ENCODE results near the gene ZNF224. TPM values are rescaled to one million over a fixed set of nuclear protein-coding genes. Genes with fewer than 3 reads are reported as not detected.
A peak's percentile ranks its signal among the peaks of the same experiment; 100 is the strongest.

Gene ZNF224
- total RNA-seq, 1 experiment from 2014 or later, result 29.3 TPM

GRCh38 chr19:44141191-44142058 lies 47.3 kb downstream of the ZNF224 start, which contains the start of gene ZNF234:
Gene ZNF234 (plus strand): TSS chr19:44141554. CDS start chr19:44144633, 3,079 bp downstream.
- Histone ChIP-seq H4K20me1 (ENCODE audit: insufficient read depth) (peaks cover 3% of the 10 kb centered on the region; the same call in 1 of the 2 replicates), H3K4me1 (replicated peaks; ENCODE audit: insufficient read depth) (peaks cover 18% of the 10 kb centered on the region; the same call in 1 of the 2 replicates), H3K27me3 (ENCODE audit: insufficient read depth, low read depth) (no peaks in the 10 kb centered on the region), H3F3A (ENCODE audit: insufficient read depth, low read depth) (no peaks in the 10 kb centered on the region), H3K9me3 (ENCODE audit: insufficient read depth, low read depth) (peaks cover 3% of the 10 kb centered on the region; the same call in 1 of the 2 replicates), H3K4me3 (peak within 1 kb of the TSS; percentile 81), H3K4me2 (peak within 1 kb of the TSS; percentile 77), H3K36me3 (ENCODE audit: low read depth) (peaks cover 15% of the 10 kb centered on the region), H3K27ac (no peak within 1 kb of the TSS), H2AFZ (peak within 1 kb of the TSS; percentile 93), H3K79me2 (ENCODE audit: low read depth) (0 out of 2 replicates have a peak, but pooled peaks cover 8% of the 10 kb centered on the region), H3K9me2 (ENCODE audit: insufficient read depth) (no peaks in the 10 kb centered on the region)
- POLR2A ChIA-PET (ENCODE audit: unreplicated experiment), result no interaction called here
- CTCF ChIA-PET, result no interaction called here
- TF ChIP-seq, protein P1, sequence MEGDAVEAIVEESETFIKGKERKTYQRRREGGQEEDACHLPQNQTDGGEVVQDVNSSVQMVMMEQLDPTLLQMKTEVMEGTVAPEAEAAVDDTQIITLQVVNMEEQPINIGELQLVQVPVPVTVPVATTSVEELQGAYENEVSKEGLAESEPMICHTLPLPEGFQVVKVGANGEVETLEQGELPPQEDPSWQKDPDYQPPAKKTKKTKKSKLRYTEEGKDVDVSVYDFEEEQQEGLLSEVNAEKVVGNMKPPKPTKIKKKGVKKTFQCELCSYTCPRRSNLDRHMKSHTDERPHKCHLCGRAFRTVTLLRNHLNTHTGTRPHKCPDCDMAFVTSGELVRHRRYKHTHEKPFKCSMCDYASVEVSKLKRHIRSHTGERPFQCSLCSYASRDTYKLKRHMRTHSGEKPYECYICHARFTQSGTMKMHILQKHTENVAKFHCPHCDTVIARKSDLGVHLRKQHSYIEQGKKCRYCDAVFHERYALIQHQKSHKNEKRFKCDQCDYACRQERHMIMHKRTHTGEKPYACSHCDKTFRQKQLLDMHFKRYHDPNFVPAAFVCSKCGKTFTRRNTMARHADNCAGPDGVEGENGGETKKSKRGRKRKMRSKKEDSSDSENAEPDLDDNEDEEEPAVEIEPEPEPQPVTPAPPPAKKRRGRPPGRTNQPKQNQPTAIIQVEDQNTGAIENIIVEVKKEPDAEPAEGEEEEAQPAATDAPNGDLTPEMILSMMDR (conservative IDR thresholded peaks at IDR 0.05), result no peak
- no peak for TF ChIP-seq EZH2 (IDR thresholded peaks at IDR 0.05; ENCODE audit: low read depth)
- peak; percentile 50 to 65 for DNase-seq
- BruUV-seq (replicated peaks), result TSS peak; percentile 56
- intact Hi-C loops (cut with micrococcal nuclease; ENCODE audit: unreplicated experiment), result no loop called here

- Histone ChIP-seq H3K4me2 (peak overlapping the region; percentile 77), H3K4me3 (peak overlapping the region; percentile 81), H3K9me3 (ENCODE audit: insufficient read depth, low read depth) (peaks cover 3% of the 10 kb centered on the region; the same call in 1 of the 2 replicates), H4K20me1 (ENCODE audit: insufficient read depth) (peaks cover 3% of the 10 kb centered on the region; the same call in 1 of the 2 replicates), H3K9me2 (ENCODE audit: insufficient read depth) (no peaks in the 10 kb centered on the region), H2AFZ (peak overlapping the region; percentile 93), H3K79me2 (ENCODE audit: low read depth) (0 out of 2 replicates have a peak, but pooled peaks cover 8% of the 10 kb centered on the region), H3K4me1 (replicated peaks; ENCODE audit: insufficient read depth) (peaks cover 18% of the 10 kb centered on the region; the same call in 1 of the 2 replicates), H3F3A (ENCODE audit: insufficient read depth, low read depth) (no peaks in the 10 kb centered on the region), H3K27me3 (ENCODE audit: insufficient read depth, low read depth) (no peaks in the 10 kb centered on the region), H3K27ac (no peak overlapping the region), H3K36me3 (ENCODE audit: low read depth) (peaks cover 16% of the 10 kb centered on the region)
- ChIA-PET POLR2A (ENCODE audit: unreplicated experiment) (no interaction called here), CTCF (no interaction called here)
- TF ChIP-seq EZH2 (IDR thresholded peaks at IDR 0.05; ENCODE audit: low read depth), result no peak
- intact Hi-C loops (cut with micrococcal nuclease; ENCODE audit: unreplicated experiment), result no loop called here
- BruUV-seq (replicated peaks), result no TSS peak
- DNase-seq, result no peak
These were observed 47.9 kb downstream of the ZNF224 start for GRCh38 chr19:44142059-44142433.

DNA sequence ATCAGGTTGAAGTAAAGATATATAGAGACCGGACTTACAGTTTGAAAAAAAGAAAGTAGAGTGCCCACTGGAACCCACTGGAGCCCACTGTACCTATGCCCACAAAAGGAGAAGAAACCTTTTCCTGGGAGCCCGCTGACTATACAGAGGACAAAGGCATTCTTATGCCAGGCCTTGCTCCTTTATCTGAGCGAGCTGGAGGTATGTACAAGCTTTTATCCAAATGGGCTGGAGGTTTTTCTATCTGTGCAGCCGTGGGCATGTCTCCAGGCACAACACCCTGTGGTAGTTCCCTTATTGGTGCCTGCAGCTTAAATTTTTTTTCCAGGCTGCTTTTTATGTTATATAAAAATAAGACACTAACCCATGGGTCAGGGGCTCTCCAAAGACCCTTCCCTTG lies 55.6 kb downstream of the ZNF224 start:
- no peaks in the 10 kb centered on the region for H3K9me2 ChIP-seq (ENCODE audit: insufficient read depth)
- no peaks in the 10 kb centered on the region for H3F3A ChIP-seq (ENCODE audit: insufficient read depth, low read depth)
- H3K4me1 ChIP-seq (replicated peaks; ENCODE audit: insufficient read depth), result no peaks in the 10 kb centered on the region
- DNase-seq, result no peak
- H3K9me3 ChIP-seq (ENCODE audit: insufficient read depth, low read depth), result 0 out of 2 replicates have a peak, but pooled peaks cover 8% of the 10 kb centered on the region
- H3K36me3 ChIP-seq (ENCODE audit: low read depth), result peaks cover 24% of the 10 kb centered on the region
- H4K20me1 ChIP-seq (ENCODE audit: insufficient read depth), result no peaks in the 10 kb centered on the region
- ChIA-PET POLR2A (ENCODE audit: unreplicated experiment) (interaction anchor here (0.7 kb wide), 1 partner anchor 107 kb away, joined by 15 read pairs; no protein-coding TSS in a partner anchor), CTCF (interaction anchor here (0.7 kb wide), 1 partner anchor 44 kb away, joined by 3 read pairs; no protein-coding TSS in a partner anchor)
- no peaks in the 10 kb centered on the region for H3K27me3 ChIP-seq (ENCODE audit: insufficient read depth, low read depth)
- intact Hi-C loops (cut with micrococcal nuclease; ENCODE audit: unreplicated experiment), result no loop called here
- no peaks in the 10 kb centered on the region for H3K79me2 ChIP-seq (ENCODE audit: low read depth)
- no TSS peak for BruUV-seq (replicated peaks)
- no peak overlapping the region for H2AFZ ChIP-seq
- no peak overlapping the region for H3K4me2 ChIP-seq
- H3K27ac ChIP-seq, result no peak overlapping the region
- TF ChIP-seq, protein P1 (conservative IDR thresholded peaks at IDR 0.05), result no peak
- no peak for TF ChIP-seq EZH2 (IDR thresholded peaks at IDR 0.05; ENCODE audit: low read depth)
- H3K4me3 ChIP-seq, result no peak overlapping the region
